OCI-LY7 (cell line): ENCODE results near the gene PARN.

ENCODE experiments used
- CTCF ChIP-seq: fragments of 200-600 bp; sonication (generic); conservative IDR thresholded peaks from 2 replicates; pipeline ENCODE4 v1.5.1; 2014; ENCODE audit warnings: mild to moderate bottlenecking, antibody characterized with exemption, low read length, moderate library complexity, mixed read lengths
- EZH2phosphoT487 ChIP-seq: fragments of 200-600 bp; sonication (generic); IDR thresholded peaks from 2 replicates; pipeline ENCODE4 v1.6.1; 2018; ENCODE audit warnings: low read depth, borderline replicate concordance, mild to moderate bottlenecking, mixed run types, antibody characterized with exemption, low read length, moderate library complexity, mixed read lengths

- TF ChIP-seq CTCF, result no peak
- TF ChIP-seq EZH2phosphoT487, result no peak
Measured at GRCh38 chr16:14539631-14540030, 90.4 kb downstream of the PARN start.
